ENCODE measurements around the gene ELL.
A peak's percentile ranks its signal among the peaks of the same experiment; 100 is the strongest.

The ELL gene

GRCh38 chr19:18433015-18433691 lies 88.7 kb downstream of the ELL start:
- H3K27me3 ChIP-seq (ENCODE audit: low read depth, low read length): no peaks in the 10 kb centered on the region
- H3K4me3 ChIP-seq (ENCODE audit: low read depth in 1 of 2, low read length in 2 of 2): peak overlapping the region in 1 of 2 donors; percentile 60
- no peak overlapping the region for H3K27ac ChIP-seq (ENCODE audit: low read length)
- no peaks in the 10 kb centered on the region for H3K9me3 ChIP-seq (ENCODE audit: control insufficient read depth in 1 of 2, low read length in 2 of 2)
- H3K36me3 ChIP-seq (ENCODE audit: control insufficient read depth in 1 of 2, insufficient read depth in 2 of 2, low read length in 2 of 2): no peaks in the 10 kb centered on the region
- H3K4me1 ChIP-seq (ENCODE audit: control insufficient read depth in 1 of 2, insufficient read depth in 2 of 2, low read length in 2 of 2): peaks cover under 1 to 39% of the 10 kb centered on the region in 2 donors

DNA sequence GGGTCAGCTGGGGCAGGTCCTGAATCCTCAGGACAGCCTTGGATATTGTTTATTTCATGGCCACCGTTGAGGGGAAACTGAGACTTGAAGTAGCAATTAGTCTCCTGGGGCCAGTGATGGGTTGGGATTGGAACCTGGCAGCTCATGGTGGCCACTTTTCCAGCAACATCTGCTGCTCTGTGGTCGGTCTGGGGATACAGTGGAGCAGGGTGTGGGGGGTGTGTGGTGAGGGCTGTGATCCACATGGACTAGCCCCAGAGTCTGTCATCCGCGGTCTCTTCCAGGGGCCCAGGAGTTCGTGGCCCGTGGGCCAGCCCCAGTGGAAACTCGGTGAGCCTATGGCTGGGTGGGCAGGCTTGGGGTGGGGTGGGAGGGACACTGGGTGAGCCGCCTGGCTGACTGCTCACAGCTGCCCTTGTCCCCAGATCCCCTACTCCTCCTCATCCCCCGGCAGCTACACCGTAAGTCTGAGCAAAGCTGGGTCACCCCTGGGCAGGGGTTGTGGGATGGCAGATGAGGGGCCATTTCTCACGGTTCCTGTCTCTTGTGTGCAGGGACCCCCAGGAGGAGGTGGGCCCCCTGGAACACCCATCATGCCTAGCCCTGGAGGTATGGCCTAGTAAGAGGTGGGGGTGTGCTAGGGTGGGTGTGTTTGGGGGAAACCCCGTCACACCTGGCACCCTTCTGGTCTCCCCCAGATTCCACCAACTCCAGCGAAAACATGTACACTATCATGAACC lies 89.4 kb downstream of the ELL start:
- Histone ChIP-seq H3K27ac (ENCODE audit: low read length) (no peak overlapping the region), H3K4me1 (ENCODE audit: control insufficient read depth in 1 of 2, insufficient read depth in 2 of 2, low read length in 2 of 2) (peaks cover 0 to 38% of the 10 kb centered on the region in 2 donors), H3K27me3 (ENCODE audit: low read depth, low read length) (no peaks in the 10 kb centered on the region), H3K36me3 (ENCODE audit: control insufficient read depth in 1 of 2, insufficient read depth in 2 of 2, low read length in 2 of 2) (no peaks in the 10 kb centered on the region), H3K9me3 (ENCODE audit: control insufficient read depth in 1 of 2, low read length in 2 of 2) (no peaks in the 10 kb centered on the region), H3K4me3 (ENCODE audit: low read depth in 1 of 2, low read length in 2 of 2) (peak overlapping the region in 1 of 2 donors; percentile 60)

DNA sequence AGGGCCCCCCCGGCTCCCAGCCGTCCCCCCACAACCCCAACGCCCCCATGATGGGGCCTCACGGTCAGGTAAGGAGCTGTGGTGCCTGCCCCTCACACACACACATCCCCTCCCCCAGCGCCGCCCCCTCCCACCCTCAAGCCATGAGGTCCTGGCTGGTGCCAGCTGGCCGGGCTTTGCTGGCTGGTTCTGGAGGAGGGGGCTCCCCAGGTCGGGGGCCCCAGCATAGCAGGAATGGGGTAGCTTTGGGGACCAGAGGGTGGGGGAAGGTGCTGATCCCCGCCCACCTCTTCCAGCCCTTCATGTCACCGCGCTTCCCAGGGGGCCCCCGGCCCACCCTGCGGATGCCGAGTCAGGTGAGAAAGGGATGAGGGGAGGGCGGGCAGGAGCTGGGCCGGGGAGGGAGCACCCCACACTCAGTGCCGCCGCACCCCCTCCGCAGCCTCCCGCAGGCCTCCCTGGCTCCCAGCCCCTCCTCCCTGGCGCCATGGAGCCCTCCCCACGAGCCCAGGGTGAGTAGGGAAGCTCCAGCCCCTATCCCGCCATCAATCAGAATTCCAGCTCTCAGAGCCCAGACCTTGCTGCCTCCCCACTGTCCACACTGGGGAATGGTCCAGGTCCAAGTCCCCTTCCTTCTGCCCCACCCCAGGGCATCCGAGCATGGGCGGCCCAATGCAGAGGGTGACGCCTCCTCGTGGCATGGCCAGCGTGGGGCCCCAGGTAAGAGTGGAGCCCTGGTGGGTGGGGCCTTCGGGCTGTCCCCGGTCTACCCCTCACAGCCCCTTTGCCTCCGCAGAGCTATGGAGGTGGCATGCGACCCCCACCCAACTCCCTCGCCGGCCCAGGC lies 90.3 kb downstream of the ELL start:
- H3K9me3 ChIP-seq (ENCODE audit: control insufficient read depth in 1 of 2, low read length in 2 of 2): no peaks in the 10 kb centered on the region

DNA sequence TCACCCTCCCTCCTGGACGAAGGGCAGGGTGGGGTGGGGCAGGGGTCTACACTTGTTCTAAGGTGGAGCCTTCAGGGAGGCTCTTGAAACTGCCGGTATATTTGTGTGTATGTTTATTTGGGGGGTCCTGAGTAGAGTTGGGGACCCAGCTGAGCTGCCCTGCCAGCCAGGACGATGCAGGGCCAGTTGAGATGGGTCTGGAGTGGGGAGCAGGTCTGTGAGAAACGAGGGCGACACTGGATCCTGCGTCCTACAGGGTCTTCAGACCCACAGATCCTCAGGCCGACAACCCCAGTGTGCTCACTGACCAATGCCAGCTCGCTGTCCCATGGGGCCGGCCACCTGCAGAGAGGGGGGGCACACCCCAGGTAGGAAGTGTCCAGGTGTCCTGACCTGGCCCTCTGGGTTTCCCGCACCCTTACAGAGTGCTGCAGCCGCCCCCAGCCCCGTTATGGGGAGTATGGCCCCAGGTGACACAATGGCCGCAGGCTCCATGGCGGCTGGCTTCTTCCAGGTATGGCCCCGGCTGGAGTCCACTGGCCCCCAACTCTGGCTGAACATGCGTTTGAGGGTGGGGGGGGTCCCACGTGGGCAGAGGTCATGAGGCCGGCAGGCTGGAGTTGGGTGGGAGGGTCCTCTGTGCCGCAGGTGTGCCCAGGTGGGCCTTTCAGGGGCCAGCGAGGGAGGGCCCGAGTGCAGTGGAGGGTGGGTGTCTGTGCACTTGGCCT lies 91.3 kb downstream of the ELL start:
- Histone ChIP-seq H3K4me3 (ENCODE audit: low read depth in 1 of 2, low read length in 2 of 2) (no peak overlapping the region), H3K27ac (ENCODE audit: low read length) (no peak overlapping the region), H3K9me3 (ENCODE audit: control insufficient read depth in 1 of 2, low read length in 2 of 2) (no peaks in the 10 kb centered on the region), H3K36me3 (ENCODE audit: control insufficient read depth in 1 of 2, insufficient read depth in 2 of 2, low read length in 2 of 2) (no peaks in the 10 kb centered on the region), H3K4me1 (ENCODE audit: control insufficient read depth in 1 of 2, insufficient read depth in 2 of 2, low read length in 2 of 2) (peaks cover 6 to 39% of the 10 kb centered on the region in 2 donors), H3K27me3 (ENCODE audit: low read depth, low read length) (no peaks in the 10 kb centered on the region)

More for the DNA sequence above, 90.3 kb downstream of the ELL start:
- H3K27me3 ChIP-seq (ENCODE audit: low read depth, low read length): no peaks in the 10 kb centered on the region
- H3K4me1 ChIP-seq (ENCODE audit: control insufficient read depth in 1 of 2, insufficient read depth in 2 of 2, low read length in 2 of 2): peaks cover 0 to 31% of the 10 kb centered on the region in 2 donors
- no peak overlapping the region for H3K4me3 ChIP-seq (ENCODE audit: low read depth in 1 of 2, low read length in 2 of 2)
- no peaks in the 10 kb centered on the region for H3K36me3 ChIP-seq (ENCODE audit: control insufficient read depth in 1 of 2, insufficient read depth in 2 of 2, low read length in 2 of 2)
- no peak overlapping the region for H3K27ac ChIP-seq (ENCODE audit: low read length)

GRCh38 chr19:18429717-18430416 lies 92.0 kb downstream of the ELL start:
- Histone ChIP-seq H3K27me3 (ENCODE audit: low read depth, low read length) (no peaks in the 10 kb centered on the region), H3K4me3 (ENCODE audit: low read depth in 1 of 2, low read length in 2 of 2) (peak overlapping the region in 1 of 2 donors; percentile 58), H3K9me3 (ENCODE audit: control insufficient read depth in 1 of 2, low read length in 2 of 2) (no peaks in the 10 kb centered on the region), H3K4me1 (ENCODE audit: control insufficient read depth in 1 of 2, insufficient read depth in 2 of 2, low read length in 2 of 2) (peaks cover 6 to 45% of the 10 kb centered on the region in 2 donors), H3K36me3 (ENCODE audit: control insufficient read depth in 1 of 2, insufficient read depth in 2 of 2, low read length in 2 of 2) (no peaks in the 10 kb centered on the region), H3K27ac (ENCODE audit: low read length) (no peak overlapping the region)

DNA sequence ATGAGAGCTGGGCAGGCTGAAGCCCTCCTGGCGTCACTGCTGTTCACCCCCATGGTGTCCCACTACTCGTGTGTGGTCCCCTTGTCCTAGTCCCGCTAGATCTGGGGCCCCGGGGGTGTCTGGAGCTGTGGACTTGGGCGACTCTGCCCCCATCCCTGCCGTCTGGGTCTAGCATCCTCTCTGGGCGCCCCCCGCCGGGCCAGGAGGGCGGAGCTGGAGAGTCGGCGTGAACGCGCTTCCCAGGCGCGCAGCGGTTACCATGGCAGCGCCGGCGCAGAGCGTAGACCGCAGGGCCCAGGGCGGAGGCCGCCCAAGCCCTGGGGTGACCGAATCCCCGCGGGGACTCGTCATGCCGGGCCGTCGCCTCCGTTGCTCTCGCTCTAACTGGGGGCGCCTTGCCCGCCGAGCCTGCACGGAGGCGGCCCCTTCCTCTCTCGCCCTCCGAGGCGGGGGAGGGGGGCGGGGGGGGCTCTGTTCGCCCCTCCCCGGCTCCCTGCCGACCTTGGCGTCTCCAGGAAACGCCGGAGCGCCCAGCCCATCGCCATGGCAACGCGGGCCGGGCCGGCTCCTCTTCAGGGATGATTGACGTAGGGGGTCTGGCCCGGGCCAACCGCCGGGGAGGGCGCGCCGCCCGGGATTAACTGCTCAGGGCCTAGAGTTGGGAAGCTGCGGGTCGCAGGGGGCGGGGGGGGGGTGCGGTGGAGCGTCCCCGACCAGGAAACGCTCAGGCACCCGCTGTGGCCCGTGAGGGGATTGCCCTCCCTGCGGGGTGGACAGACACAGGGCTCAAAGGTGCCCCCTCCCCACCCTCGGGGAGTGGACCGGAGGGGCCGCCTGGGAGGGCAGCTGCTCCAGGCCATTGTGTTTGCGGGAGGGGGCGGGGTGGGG lies 92.8 kb downstream of the ELL start:
- Histone ChIP-seq H3K4me3 (ENCODE audit: low read depth in 1 of 2, low read length in 2 of 2) (peak overlapping the region in 1 of 2 donors; percentile 58), H3K4me1 (ENCODE audit: control insufficient read depth in 1 of 2, insufficient read depth in 2 of 2, low read length in 2 of 2) (peaks cover 6 to 40% of the 10 kb centered on the region in 2 donors), H3K27ac (ENCODE audit: low read length) (no peak overlapping the region), H3K36me3 (ENCODE audit: control insufficient read depth in 1 of 2, insufficient read depth in 2 of 2, low read length in 2 of 2) (no peaks in the 10 kb centered on the region), H3K9me3 (ENCODE audit: control insufficient read depth in 1 of 2, low read length in 2 of 2) (no peaks in the 10 kb centered on the region), H3K27me3 (ENCODE audit: low read depth, low read length) (no peaks in the 10 kb centered on the region)

- Histone ChIP-seq H3K4me3 (ENCODE audit: low read depth in 1 of 2, low read length in 2 of 2) (peak overlapping the region in 1 of 2 donors; percentile 58), H3K9me3 (ENCODE audit: control insufficient read depth in 1 of 2, low read length in 2 of 2) (no peaks in the 10 kb centered on the region), H3K36me3 (ENCODE audit: control insufficient read depth in 1 of 2, insufficient read depth in 2 of 2, low read length in 2 of 2) (no peaks in the 10 kb centered on the region), H3K27ac (ENCODE audit: low read length) (no peak overlapping the region), H3K27me3 (ENCODE audit: low read depth, low read length) (no peaks in the 10 kb centered on the region), H3K4me1 (ENCODE audit: control insufficient read depth in 1 of 2, insufficient read depth in 2 of 2, low read length in 2 of 2) (peaks cover 6 to 45% of the 10 kb centered on the region in 2 donors)
Measured at GRCh38 chr19:18428173-18428786, 93.6 kb downstream of the ELL start.

DNA sequence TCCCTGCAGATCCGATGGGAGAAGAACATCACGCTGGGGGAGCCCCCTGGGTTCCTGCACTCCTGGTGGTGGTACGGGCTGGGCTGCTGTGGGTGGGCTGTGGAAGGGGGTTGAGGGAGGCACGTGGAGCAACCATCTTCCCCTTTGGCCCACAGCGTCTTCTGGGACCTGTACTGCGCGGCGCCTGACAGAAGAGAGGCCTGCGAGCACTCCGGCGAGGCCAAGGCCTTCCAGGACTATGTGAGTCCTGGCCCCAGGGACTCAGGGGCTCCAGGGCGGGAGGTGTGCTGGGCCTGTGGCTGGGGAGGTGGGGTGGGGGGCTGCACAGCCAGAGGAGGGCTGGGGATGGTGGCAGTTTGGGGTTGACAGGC lies 94.1 kb downstream of the ELL start:
- peaks cover 6 to 45% of the 10 kb centered on the region in 2 donors for H3K4me1 ChIP-seq (ENCODE audit: control insufficient read depth in 1 of 2, insufficient read depth in 2 of 2, low read length in 2 of 2)

GRCh38 chr19:18427080-18427742 lies 94.7 kb downstream of the ELL start:
- Histone ChIP-seq H3K9me3 (ENCODE audit: control insufficient read depth in 1 of 2, low read length in 2 of 2) (no peaks in the 10 kb centered on the region), H3K4me3 (ENCODE audit: low read depth in 1 of 2, low read length in 2 of 2) (no peak overlapping the region), H3K27me3 (ENCODE audit: low read depth, low read length) (no peaks in the 10 kb centered on the region), H3K27ac (ENCODE audit: low read length) (no peak overlapping the region), H3K36me3 (ENCODE audit: control insufficient read depth in 1 of 2, insufficient read depth in 2 of 2, low read length in 2 of 2) (no peaks in the 10 kb centered on the region), H3K4me1 (ENCODE audit: control insufficient read depth in 1 of 2, insufficient read depth in 2 of 2, low read length in 2 of 2) (peaks cover 6 to 45% of the 10 kb centered on the region in 2 donors)

More for the DNA sequence above, 94.1 kb downstream of the ELL start:
- no peaks in the 10 kb centered on the region for H3K9me3 ChIP-seq (ENCODE audit: control insufficient read depth in 1 of 2, low read length in 2 of 2)
- no peak overlapping the region for H3K27ac ChIP-seq (ENCODE audit: low read length)
- no peak overlapping the region for H3K4me3 ChIP-seq (ENCODE audit: low read depth in 1 of 2, low read length in 2 of 2)
- no peaks in the 10 kb centered on the region for H3K27me3 ChIP-seq (ENCODE audit: low read depth, low read length)
- no peaks in the 10 kb centered on the region for H3K36me3 ChIP-seq (ENCODE audit: control insufficient read depth in 1 of 2, insufficient read depth in 2 of 2, low read length in 2 of 2)
